Chondrocyte (in vitro differentiated cells): ENCODE data around the gene CCDC148. TPM values are rescaled to one million over a fixed set of nuclear protein-coding genes. Genes with fewer than 3 reads are reported as not detected.

Source experiments
- DNase-seq: peaks from one replicate; pipeline ENCODE4 v3.0.0; 2021; ENCODE audit warnings: mixed read lengths, low spot score
- H3K27ac Mint-ChIP-seq: one replicate; pipeline ENCODE4 v1.8.0; 2021; ENCODE audit warnings: mild to moderate bottlenecking, moderate library complexity, mixed read lengths; ENCODE audit not compliant: unreplicated experiment
- H3K27me3 Mint-ChIP-seq: 2 replicates; pipeline ENCODE4 v1.8.0; 2021; ENCODE audit warnings: low read depth, mixed read lengths
- H3K36me3 Mint-ChIP-seq: 2 replicates; pipeline ENCODE4 v1.8.0; 2021; ENCODE audit warnings: low read depth, mixed read lengths
- H3K4me1 Mint-ChIP-seq: 2 replicates; pipeline ENCODE4 v1.8.0; 2021; ENCODE audit warnings: low read depth, mild to moderate bottlenecking, mixed read lengths
- H3K4me3 Mint-ChIP-seq: one replicate; pipeline ENCODE4 v1.8.0; 2021; ENCODE audit warnings: mild to moderate bottlenecking, moderate library complexity, mixed read lengths; ENCODE audit not compliant: unreplicated experiment
- H3K9me3 Mint-ChIP-seq: 2 replicates; pipeline ENCODE4 v1.8.0; 2021; ENCODE audit warnings: low read depth, mixed read lengths
- total RNA-seq: library from RNA; stranded (reverse); gene quantifications from 3 replicates; pipeline ENCODE4 v1.2.1, GENCODE V29; 2021
- TF ChIP-seq, protein P1 (sequence below): fragments of 200-600 bp; sonication (generic); IDR thresholded peaks from 2 replicates; pipeline ENCODE4 v1.5.0; 2021; ENCODE audit warnings: antibody characterized with exemption, mild to moderate bottlenecking, moderate library complexity

Gene CCDC148
- total RNA-seq, 1 donor from 2014 or later, result 0.52 TPM

DNA sequence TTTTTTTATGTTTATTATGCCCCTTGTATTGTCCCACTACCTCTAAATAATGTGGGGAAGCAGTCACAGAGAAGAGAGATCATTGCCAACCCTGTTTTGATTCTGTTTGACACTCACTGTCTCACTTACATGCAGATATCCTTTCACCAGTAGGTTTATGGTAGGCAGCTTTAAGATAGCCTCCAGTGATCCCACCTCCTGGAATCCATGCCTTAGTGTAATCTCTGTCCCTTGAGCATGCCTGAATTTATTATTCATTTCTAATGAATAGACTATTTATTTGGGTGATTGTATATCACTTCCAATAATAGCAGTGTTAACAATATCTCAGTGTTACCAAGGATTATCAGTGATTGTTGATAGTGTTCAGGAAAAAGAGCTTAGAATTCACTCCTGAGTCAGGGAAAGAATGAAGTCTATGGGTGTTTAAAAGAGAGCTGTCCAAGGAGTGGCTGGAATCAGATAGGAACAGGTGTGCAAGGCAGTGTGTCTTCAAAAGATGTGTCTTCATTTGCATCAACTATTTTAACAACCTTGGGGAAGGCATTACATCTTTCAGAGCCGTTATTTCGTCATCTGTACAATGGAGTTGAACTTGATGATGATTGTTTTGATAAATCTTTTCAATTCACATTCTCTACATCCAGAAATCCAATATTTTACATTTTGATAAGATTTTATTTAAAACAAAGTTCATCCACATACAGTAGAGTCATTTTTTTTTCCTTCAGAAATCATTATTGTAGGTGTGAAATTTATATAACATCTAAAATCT is 32.1 kb upstream of the CCDC148 start:
- TF ChIP-seq, protein P1, sequence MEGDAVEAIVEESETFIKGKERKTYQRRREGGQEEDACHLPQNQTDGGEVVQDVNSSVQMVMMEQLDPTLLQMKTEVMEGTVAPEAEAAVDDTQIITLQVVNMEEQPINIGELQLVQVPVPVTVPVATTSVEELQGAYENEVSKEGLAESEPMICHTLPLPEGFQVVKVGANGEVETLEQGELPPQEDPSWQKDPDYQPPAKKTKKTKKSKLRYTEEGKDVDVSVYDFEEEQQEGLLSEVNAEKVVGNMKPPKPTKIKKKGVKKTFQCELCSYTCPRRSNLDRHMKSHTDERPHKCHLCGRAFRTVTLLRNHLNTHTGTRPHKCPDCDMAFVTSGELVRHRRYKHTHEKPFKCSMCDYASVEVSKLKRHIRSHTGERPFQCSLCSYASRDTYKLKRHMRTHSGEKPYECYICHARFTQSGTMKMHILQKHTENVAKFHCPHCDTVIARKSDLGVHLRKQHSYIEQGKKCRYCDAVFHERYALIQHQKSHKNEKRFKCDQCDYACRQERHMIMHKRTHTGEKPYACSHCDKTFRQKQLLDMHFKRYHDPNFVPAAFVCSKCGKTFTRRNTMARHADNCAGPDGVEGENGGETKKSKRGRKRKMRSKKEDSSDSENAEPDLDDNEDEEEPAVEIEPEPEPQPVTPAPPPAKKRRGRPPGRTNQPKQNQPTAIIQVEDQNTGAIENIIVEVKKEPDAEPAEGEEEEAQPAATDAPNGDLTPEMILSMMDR, result no peak
- Mint-ChIP-seq H3K27me3 (no peaks in the 10 kb centered on the region), H3K9me3 (no peaks in the 10 kb centered on the region), H3K4me3 (no peak overlapping the region), H3K4me1 (peaks cover 55% of the 10 kb centered on the region), H3K27ac (peak overlapping the region; percentile 76), H3K36me3 (no peaks in the 10 kb centered on the region)
- no peak for DNase-seq

DNA sequence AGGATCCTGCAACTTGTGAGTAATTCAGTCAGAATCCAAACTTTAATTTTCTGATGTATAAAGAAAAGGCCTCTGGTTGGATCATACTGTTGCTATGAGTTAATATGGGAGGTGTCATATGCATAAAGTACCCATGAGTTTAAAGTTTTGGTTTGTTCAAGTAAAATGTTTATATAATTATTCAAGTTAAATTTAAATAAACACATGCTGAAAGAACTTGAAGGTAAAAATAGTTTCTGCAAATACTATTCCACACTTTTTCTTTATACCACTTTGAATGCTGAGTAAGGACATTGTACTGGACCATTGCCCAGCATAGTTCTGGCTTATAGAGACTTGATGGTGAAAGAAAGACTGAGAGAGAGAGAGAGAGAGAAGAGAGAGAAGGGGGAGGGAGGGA is 30.9 kb upstream of the CCDC148 start:
- no peaks in the 10 kb centered on the region for H3K9me3 Mint-ChIP-seq
- peak overlapping the region; percentile 92 for H3K27ac Mint-ChIP-seq
- H3K4me3 Mint-ChIP-seq, result peak overlapping the region; percentile 17

DNA sequence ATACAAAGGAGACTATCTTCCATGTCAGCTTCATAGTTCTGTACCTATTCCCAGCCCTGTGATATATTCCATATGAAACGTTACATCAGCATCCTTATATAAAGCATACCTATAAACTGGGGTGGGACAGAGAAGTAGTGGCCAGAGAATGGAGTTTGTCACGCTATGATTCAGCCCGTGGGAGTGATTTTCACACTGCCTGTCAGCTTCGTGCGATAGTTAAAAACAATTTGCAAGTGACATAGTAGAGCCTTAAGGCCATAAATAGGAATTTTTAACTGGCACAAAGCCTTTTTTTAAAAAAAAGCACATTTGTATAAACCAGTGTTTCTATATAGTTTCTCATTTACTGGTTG is 30.4 kb upstream of the CCDC148 start:
- no peaks in the 10 kb centered on the region for H3K36me3 Mint-ChIP-seq
- no peaks in the 10 kb centered on the region for H3K9me3 Mint-ChIP-seq
- H3K27me3 Mint-ChIP-seq, result no peaks in the 10 kb centered on the region
- TF ChIP-seq, protein P1, result no peak
- H3K4me3 Mint-ChIP-seq, result peak overlapping the region; percentile 17
- H3K27ac Mint-ChIP-seq, result peak overlapping the region; percentile 92
- no peak for DNase-seq
- H3K4me1 Mint-ChIP-seq, result peaks cover 62% of the 10 kb centered on the region

More for the DNA sequence above, 30.9 kb upstream of the CCDC148 start:
- TF ChIP-seq, protein P1, result no peak
- Mint-ChIP-seq H3K36me3 (no peaks in the 10 kb centered on the region), H3K27me3 (no peaks in the 10 kb centered on the region), H3K4me1 (peaks cover 60% of the 10 kb centered on the region)
- DNase-seq, result no peak

DNA sequence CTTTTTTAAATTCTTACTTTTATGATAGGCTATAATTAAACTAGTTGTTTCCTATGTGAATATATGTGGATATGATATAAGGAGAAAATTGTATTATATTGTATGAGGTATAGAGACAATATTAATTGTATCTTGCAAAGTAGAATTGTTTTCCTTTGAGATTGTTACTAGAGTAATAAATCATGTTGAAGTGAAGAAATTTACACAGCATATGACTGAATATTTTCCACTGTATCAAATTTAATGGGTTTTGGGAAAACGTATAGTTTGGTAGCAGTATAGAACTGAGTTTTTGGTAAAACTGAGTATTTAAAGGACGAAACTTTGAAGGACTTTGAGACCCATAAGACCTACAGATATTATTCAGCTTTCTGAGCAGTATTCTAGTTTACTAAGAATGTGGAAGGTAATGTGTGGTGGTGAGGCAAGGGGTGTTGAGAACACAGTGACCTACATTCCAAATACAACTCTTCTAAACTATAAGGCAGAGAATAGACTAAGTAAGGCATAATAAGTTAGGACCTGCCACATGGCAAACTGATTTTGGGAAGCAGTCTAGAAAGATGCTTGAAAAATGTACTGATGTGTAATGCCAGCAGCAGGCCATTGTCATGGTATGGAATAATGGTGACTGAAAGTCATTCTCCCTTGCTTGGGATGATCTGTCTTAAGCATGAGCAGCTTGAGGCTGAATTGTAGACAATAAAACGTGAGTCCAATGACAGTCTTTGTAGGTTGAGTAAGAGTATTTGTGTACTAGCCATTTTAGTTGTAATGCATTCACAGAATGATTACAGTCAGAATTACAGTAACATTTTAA is 29.8 kb upstream of the CCDC148 start:
- H3K27ac Mint-ChIP-seq, result peak overlapping the region; percentile 92
- peak overlapping the region; percentile 17 for H3K4me3 Mint-ChIP-seq
- H3K4me1 Mint-ChIP-seq, result peaks cover 62% of the 10 kb centered on the region
- TF ChIP-seq, protein P1, result no peak
- no peaks in the 10 kb centered on the region for H3K36me3 Mint-ChIP-seq
- no peaks in the 10 kb centered on the region for H3K9me3 Mint-ChIP-seq
- no peaks in the 10 kb centered on the region for H3K27me3 Mint-ChIP-seq
- no peak for DNase-seq

DNA sequence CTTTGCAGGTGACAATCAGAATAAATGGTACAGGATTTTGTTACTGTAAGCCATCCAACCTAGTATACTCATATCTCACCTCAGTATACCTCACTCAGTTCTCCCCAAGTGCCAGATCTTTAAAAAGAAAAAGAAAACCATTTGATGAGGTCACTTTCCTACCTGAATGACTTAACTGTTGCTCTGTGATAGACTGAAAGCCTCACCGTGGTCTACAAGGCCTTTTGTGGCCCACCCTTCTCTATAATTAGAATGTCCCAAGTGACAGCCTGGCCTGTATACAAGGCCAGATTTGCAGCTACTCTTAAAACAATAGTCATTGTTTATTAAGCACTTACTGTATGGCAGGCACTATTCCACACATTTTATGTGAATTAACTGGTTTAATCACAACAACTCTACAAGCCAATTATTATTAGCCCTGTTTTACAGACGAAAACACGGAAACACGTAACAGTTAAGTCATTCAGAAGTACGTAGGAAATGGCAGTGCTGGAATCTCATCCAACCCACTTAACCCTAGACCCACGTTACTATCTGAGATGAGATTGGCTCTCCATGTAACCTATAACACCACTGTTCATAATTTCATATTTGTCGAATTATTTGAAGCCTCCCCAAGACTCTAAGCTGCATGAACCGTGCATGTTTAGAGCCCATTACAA is 28.5 kb upstream of the CCDC148 start:
- H3K27ac Mint-ChIP-seq, result no peak overlapping the region
- no peaks in the 10 kb centered on the region for H3K9me3 Mint-ChIP-seq
- TF ChIP-seq, protein P1, result no peak
- no peaks in the 10 kb centered on the region for H3K27me3 Mint-ChIP-seq
- no peak for DNase-seq
- peaks cover 55% of the 10 kb centered on the region for H3K4me1 Mint-ChIP-seq
- no peak overlapping the region for H3K4me3 Mint-ChIP-seq
- no peaks in the 10 kb centered on the region for H3K36me3 Mint-ChIP-seq
